A549 (cell line): ENCODE measurements around the gene MCTP1. TPM values are rescaled to one million over a fixed set of nuclear protein-coding genes. Genes with fewer than 3 reads are reported as not detected.

Experiments used
- ATAC-seq, 2 experiments: fragments of 200-7000 bp in 1 of 2; fragments of >200 bp in 1 of 2; cut with Nextera tagmentation in 1 of 2; cut with Tn5 transposase in 1 of 2; 3 replicates each; pipeline versions ENCODE4 v1.8.0 to v1.9.1; 2018 to 2020; ENCODE audit warnings: mild to moderate bottlenecking in 1 of 2, moderate library complexity in 1 of 2
- CTCF ChIA-PET: fragments of 300-600 bp; sonication (Branson Sonifier 250); formaldehyde crosslinking; extraction: SDS; loops from one replicate; lab custom pipeline; 2021; ENCODE audit warnings: antibody characterized with exemption, inconsistent platforms; lab: Yijun Ruan, JAX
- POLR2A ChIA-PET: fragments of 350-600 bp; formaldehyde crosslinking; extraction: SDS; loops from one replicate; lab custom pipeline; 2021; ENCODE audit warnings: antibody characterized with exemption, inconsistent platforms; lab: Yijun Ruan, JAX
- DNase-seq, 2 experiments: peaks; one replicate each; pipeline versions ENCODE4 v3.0.0 to v3.0.0-alpha.2; 2011 to 2016; ENCODE audit warnings: low read depth in 1 of 2, low spot score in 1 of 2
- FAIRE-seq: peaks from 2 replicates; lab custom pipeline; 2011; peaks lifted over from hg19 to GRCh38; lab: Jason Lieb, UNC
- H3K27ac ChIP-seq, 2 experiments: fragments of >200 bp; sonication (Bioruptor Twin); formaldehyde crosslinking; 3 replicates each; pipeline ENCODE4 v1.5.1; 2016 to 2017
- H3K4me1 ChIP-seq: fragments of >200 bp; sonication (Bioruptor Twin); formaldehyde crosslinking; 3 replicates; pipeline ENCODE4 v1.6.1; 2016
- H3K4me2 ChIP-seq: fragments of >200 bp; sonication (Bioruptor Twin); formaldehyde crosslinking; 3 replicates; pipeline ENCODE4 v1.6.1; 2016
- H3K4me3 ChIP-seq: fragments of >200 bp; sonication (Bioruptor Twin); formaldehyde crosslinking; 3 replicates; pipeline ENCODE4 v1.5.1; 2016
- H3K9me3 ChIP-seq: fragments of >200 bp; sonication (Bioruptor Twin); formaldehyde crosslinking; 3 replicates; pipeline ENCODE4 v1.6.1; 2016
- BHLHE40 ChIP-seq: IDR thresholded peaks from 2 replicates; pipeline ENCODE4 v1.6.1; 2012; ENCODE audit warnings: low read depth, low read length, inconsistent platforms
- CBX2 ChIP-seq: fragments of 200-600 bp; sonication (generic); IDR thresholded peaks from 2 replicates; pipeline ENCODE4 v1.6.1; 2016; ENCODE audit warnings: low read depth, mild to moderate bottlenecking, borderline replicate concordance
- CBX8 ChIP-seq: fragments of 200-600 bp; sonication (generic); IDR thresholded peaks from 2 replicates; pipeline ENCODE4 v1.6.1; 2016
- EHF ChIP-seq: fragments of 250-450 bp; sonication (Bioruptor Pico); IDR thresholded peaks from 2 replicates; pipeline ENCODE4 v1.5.0; 2020; ENCODE audit warnings: mild to moderate bottlenecking
- HDAC2 ChIP-seq: fragments of 200-600 bp; sonication (generic); IDR thresholded peaks from 2 replicates; pipeline ENCODE4 v1.6.1; 2016
- JUN ChIP-seq, 2 experiments: fragments of >200 bp; sonication (Bioruptor Twin); formaldehyde crosslinking; IDR thresholded peaks; 2 replicates in 1 of 2; 3 replicates in 1 of 2; pipeline ENCODE4 v1.6.1; 2016 to 2017
- MAFK ChIP-seq: fragments of 450-650 bp; IDR thresholded peaks from 2 replicates; pipeline ENCODE4 v1.6.1; 2014; ENCODE audit not compliant: partially characterized antibody
- NR3C1 ChIP-seq: fragments of >200 bp; sonication (Bioruptor Twin); formaldehyde crosslinking; IDR thresholded peaks from 3 replicates; pipeline ENCODE4 v1.6.1; 2017
- PHF8 ChIP-seq: fragments of 200-600 bp; sonication (generic); IDR thresholded peaks from 2 replicates; pipeline ENCODE4 v1.6.1; 2016; ENCODE audit warnings: low read depth, mild to moderate bottlenecking, antibody characterized with exemption, moderate library complexity, borderline replicate concordance
- POLR2AphosphoS2 ChIP-seq: conservative IDR thresholded peaks from 2 replicates; pipeline ENCODE4 v1.6.1; 2012; ENCODE audit warnings: low read length, improper control_type of control experiment, inconsistent platforms
- RAD21 ChIP-seq, 2 experiments: fragments of >200 bp in 1 of 2; sonication (Bioruptor Twin) in 1 of 2; formaldehyde crosslinking in 1 of 2; IDR thresholded peaks in 1 of 2; conservative IDR thresholded peaks in 1 of 2; 2 replicates in 1 of 2; 3 replicates in 1 of 2; pipeline ENCODE4 v1.6.1; 2012 to 2018; ENCODE audit warnings: inconsistent platforms in 1 of 2
- RCOR1 ChIP-seq: fragments of 150-350 bp; IDR thresholded peaks from 2 replicates; pipeline ENCODE4 v1.6.1; 2014; ENCODE audit warnings: antibody characterized with exemption, low read length, low read depth
- TP53 ChIP-seq: fragments of 250-450 bp; sonication (Bioruptor Pico); IDR thresholded peaks from 2 replicates; pipeline ENCODE4 v1.5.0; 2021; ENCODE audit warnings: mild to moderate bottlenecking, moderate library complexity
- ZNF302 ChIP-seq: fragments of 250-450 bp; sonication (Bioruptor Pico); IDR thresholded peaks from 2 replicates; pipeline ENCODE4 v1.9.0; 2021; ENCODE audit warnings: inconsistent platforms, mild to moderate bottlenecking, moderate library complexity
- WGBS: methylation state at CpG from one replicate; pipeline ENCODE4 v1.1.6; 2017; ENCODE audit errors: missing lambda C conversion rate; 5-methylcytosine and 5-hydroxymethylcytosine counted together
- polyA plus RNA-seq, 4 experiments: library from polyadenylated mRNA; depleted of rRNA in 3 of 4; stranded (reverse); fragments of >200 nt; fragmentation: RNase III in 1 of 4; extraction: RNeasy Plus Mini Kit Qiagen cat#74134 plus additional on column Dnase treatment in 1 of 4; gene quantifications; 2 replicates in 3 of 4; 3 replicates in 1 of 4; pipeline ENCODE4 v1.2.3, GENCODE V29; 2011 to 2017
- TF ChIP-seq, protein P1 (sequence below): fragments of 200-600 bp; sonication (generic); IDR thresholded peaks from 2 replicates; pipeline ENCODE4 v1.6.1; 2016; ENCODE audit warnings: antibody characterized with exemption, mild to moderate bottlenecking, moderate library complexity
- TF ChIP-seq, protein P2 (sequence below): fragments of 250-450 bp; sonication (Bioruptor Pico); IDR thresholded peaks from 2 replicates; pipeline ENCODE4 v1.5.0; 2021; ENCODE audit warnings: mild to moderate bottlenecking, moderate library complexity, borderline replicate concordance
- TF ChIP-seq, protein P3 (sequence below): fragments of >200 bp; sonication (Bioruptor Twin); formaldehyde crosslinking; IDR thresholded peaks from 3 replicates; pipeline ENCODE4 v1.6.1; 2016

The MCTP1 gene
- polyA plus RNA-seq, 2 of the 4 experiments (the other 2 are of a cell fraction) = 5.4 to 6.9 TPM

DNA sequence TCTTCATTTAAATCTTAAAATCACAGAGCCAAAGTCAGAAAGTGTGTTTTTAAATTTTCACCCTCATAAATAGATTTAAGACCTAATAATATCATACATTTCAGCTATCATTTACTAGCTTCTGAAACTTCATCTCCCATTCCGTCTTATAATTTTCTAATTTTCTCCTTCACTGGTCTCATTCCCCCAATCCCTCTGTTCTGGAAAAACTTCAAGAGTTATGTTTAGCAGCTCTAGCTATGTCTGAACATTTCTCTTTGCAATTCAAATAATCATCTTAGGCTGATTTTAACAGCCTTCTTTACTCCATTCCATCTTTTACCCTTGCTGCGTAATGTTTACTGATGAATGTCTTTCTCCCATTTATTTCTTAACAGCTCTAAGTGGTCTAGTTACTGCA is 474.0 kb downstream of the MCTP1 start:
- Histone ChIP-seq H3K27ac (no peak overlapping the region), H3K4me2 (no peak overlapping the region), H3K9me3 (no peaks in the 10 kb centered on the region), H3K4me3 (no peak overlapping the region), H3K4me1 (no peaks in the 10 kb centered on the region)
- 86% methylated on average over 2 of the region's 2 CpGs for WGBS
- ATAC-seq (no peak), FAIRE-seq (no peak), DNase-seq (no peak)
- ChIA-PET POLR2A (no interaction called here), CTCF (interaction anchor here (0.5 kb wide), 1 partner anchor 629 kb away, joined by 3 read pairs; no protein-coding TSS in a partner anchor)
- no peak for TF ChIP-seq HDAC2
- TF ChIP-seq RCOR1 = no peak
- no peak for TF ChIP-seq TP53 (CRISPR knock-in tag)
- no peak for TF ChIP-seq MAFK
- no peak for TF ChIP-seq POLR2AphosphoS2
- TF ChIP-seq, protein P1, sequence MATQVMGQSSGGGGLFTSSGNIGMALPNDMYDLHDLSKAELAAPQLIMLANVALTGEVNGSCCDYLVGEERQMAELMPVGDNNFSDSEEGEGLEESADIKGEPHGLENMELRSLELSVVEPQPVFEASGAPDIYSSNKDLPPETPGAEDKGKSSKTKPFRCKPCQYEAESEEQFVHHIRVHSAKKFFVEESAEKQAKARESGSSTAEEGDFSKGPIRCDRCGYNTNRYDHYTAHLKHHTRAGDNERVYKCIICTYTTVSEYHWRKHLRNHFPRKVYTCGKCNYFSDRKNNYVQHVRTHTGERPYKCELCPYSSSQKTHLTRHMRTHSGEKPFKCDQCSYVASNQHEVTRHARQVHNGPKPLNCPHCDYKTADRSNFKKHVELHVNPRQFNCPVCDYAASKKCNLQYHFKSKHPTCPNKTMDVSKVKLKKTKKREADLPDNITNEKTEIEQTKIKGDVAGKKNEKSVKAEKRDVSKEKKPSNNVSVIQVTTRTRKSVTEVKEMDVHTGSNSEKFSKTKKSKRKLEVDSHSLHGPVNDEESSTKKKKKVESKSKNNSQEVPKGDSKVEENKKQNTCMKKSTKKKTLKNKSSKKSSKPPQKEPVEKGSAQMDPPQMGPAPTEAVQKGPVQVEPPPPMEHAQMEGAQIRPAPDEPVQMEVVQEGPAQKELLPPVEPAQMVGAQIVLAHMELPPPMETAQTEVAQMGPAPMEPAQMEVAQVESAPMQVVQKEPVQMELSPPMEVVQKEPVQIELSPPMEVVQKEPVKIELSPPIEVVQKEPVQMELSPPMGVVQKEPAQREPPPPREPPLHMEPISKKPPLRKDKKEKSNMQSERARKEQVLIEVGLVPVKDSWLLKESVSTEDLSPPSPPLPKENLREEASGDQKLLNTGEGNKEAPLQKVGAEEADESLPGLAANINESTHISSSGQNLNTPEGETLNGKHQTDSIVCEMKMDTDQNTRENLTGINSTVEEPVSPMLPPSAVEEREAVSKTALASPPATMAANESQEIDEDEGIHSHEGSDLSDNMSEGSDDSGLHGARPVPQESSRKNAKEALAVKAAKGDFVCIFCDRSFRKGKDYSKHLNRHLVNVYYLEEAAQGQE = no peak
- no peak for TF ChIP-seq ZNF302 (CRISPR knock-in tag)
- TF ChIP-seq, protein P2, sequence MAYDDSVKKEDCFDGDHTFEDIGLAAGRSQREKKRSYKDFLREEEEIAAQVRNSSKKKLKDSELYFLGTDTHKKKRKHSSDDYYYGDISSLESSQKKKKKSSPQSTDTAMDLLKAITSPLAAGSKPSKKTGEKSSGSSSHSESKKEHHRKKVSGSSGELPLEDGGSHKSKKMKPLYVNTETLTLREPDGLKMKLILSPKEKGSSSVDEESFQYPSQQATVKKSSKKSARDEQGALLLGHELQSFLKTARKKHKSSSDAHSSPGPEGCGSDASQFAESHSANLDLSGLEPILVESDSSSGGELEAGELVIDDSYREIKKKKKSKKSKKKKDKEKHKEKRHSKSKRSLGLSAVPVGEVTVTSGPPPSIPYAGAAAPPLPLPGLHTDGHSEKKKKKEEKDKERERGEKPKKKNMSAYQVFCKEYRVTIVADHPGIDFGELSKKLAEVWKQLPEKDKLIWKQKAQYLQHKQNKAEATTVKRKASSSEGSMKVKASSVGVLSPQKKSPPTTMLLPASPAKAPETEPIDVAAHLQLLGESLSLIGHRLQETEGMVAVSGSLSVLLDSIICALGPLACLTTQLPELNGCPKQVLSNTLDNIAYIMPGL (CRISPR knock-in tag) = no peak
- no peak for TF ChIP-seq JUN (IDR thresholded peaks at IDR 0.05)

DNA sequence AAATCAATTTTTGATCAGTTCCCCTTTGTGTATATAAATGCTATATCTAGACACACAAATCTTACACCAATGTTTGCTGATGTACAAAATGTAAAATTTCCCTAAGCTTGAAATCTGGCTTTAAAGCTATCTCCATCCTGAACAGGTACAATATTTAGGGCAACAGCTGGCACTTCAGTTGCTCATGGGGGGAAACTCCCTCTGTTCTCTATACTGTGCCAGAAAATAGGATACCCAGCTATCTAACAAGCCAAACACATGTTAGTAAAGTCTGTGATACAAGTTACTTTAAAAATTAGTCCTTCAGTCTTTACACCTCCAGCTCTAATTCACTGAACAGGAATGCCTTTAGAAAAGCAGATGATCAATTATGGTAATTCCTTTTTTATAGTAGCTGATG is 474.6 kb downstream of the MCTP1 start:
- no peak for DNase-seq
- POLR2A ChIA-PET = no interaction called here
- FAIRE-seq = no peak
- no peak overlapping the region for H3K27ac ChIP-seq
- H3K4me1 ChIP-seq = no peaks in the 10 kb centered on the region
- no peak for TF ChIP-seq CBX2
- no peak for TF ChIP-seq EHF
- TF ChIP-seq, protein P3, sequence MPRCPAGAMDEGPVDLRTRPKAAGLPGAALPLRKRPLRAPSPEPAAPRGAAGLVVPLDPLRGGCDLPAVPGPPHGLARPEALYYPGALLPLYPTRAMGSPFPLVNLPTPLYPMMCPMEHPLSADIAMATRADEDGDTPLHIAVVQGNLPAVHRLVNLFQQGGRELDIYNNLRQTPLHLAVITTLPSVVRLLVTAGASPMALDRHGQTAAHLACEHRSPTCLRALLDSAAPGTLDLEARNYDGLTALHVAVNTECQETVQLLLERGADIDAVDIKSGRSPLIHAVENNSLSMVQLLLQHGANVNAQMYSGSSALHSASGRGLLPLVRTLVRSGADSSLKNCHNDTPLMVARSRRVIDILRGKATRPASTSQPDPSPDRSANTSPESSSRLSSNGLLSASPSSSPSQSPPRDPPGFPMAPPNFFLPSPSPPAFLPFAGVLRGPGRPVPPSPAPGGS = no peak
- no peak for TF ChIP-seq BHLHE40
- TF ChIP-seq NR3C1 = no peak
- TF ChIP-seq PHF8 = no peak
- TF ChIP-seq, protein P2 (CRISPR knock-in tag) = no peak
- no peak for TF ChIP-seq CBX8
- TF ChIP-seq RAD21 (conservative IDR thresholded peaks at IDR 0.05 in 1 of 2, IDR thresholded peaks at IDR 0.05 in 1 of 2) = no peak
- CTCF ChIA-PET = no interaction called here
- H3K9me3 ChIP-seq = no peaks in the 10 kb centered on the region
- no peak for ATAC-seq
- no peak overlapping the region for H3K4me3 ChIP-seq
- no peak overlapping the region for H3K4me2 ChIP-seq
